GM12878 (cell line): ENCODE results near the gene ATP2A2.

Experiments
- CEBPZ ChIP-seq: fragments of 150-350 bp; IDR thresholded peaks from 2 replicates; pipeline ENCODE4 v1.6.1; 2016; ENCODE audit warnings: low read depth, low read length
- CREB1 ChIP-seq: IDR thresholded peaks from 2 replicates; pipeline ENCODE4 v1.6.1; 2012; ENCODE audit warnings: low read depth, mild to moderate bottlenecking, inconsistent platforms
- CTCF ChIP-seq, 3 experiments: IDR thresholded peaks in 2 of 3; conservative IDR thresholded peaks in 1 of 3; 2 replicates each; pipeline ENCODE4 v1.5.1; 2011; ENCODE audit warnings: low read depth in 3 of 3, low read length in 3 of 3, mild to moderate bottlenecking in 3 of 3, control low read depth in 2 of 3, moderate library complexity in 2 of 3, inconsistent platforms in 1 of 3, mixed read lengths in 1 of 3; ENCODE audit not compliant: control insufficient read depth in 2 of 3, insufficient read depth in 1 of 3; ENCODE audit errors: extremely low read depth in 1 of 3
- E2F8 ChIP-seq: fragments of 450-650 bp; IDR thresholded peaks from 2 replicates; pipeline ENCODE4 v1.6.1; 2018; ENCODE audit warnings: mild to moderate bottlenecking, low read depth, moderate library complexity; ENCODE audit not compliant: partially characterized antibody
- POLR2A ChIP-seq: IDR thresholded peaks from 2 replicates; pipeline ENCODE4 v1.6.1; 2011; ENCODE audit warnings: low read depth, mild to moderate bottlenecking, low read length
- POLR2AphosphoS2 ChIP-seq: IDR thresholded peaks from 2 replicates; pipeline ENCODE4 v1.6.1; 2011; ENCODE audit warnings: low read depth, mild to moderate bottlenecking, low read length, improper control_type of control experiment, moderate library complexity
- SP1 ChIP-seq: IDR thresholded peaks from one replicate; pipeline ENCODE4 v1.6.1; 2011; ENCODE audit warnings: low read depth, low read length
- STAT1 ChIP-seq: fragments of 450-650 bp; conservative IDR thresholded peaks from 2 replicates; pipeline ENCODE4 v1.6.1; 2014; ENCODE audit warnings: antibody characterized with exemption, mild to moderate bottlenecking

- TF ChIP-seq CEBPZ (no peak), CTCF (IDR thresholded peaks at IDR 0.05 in 2 of 3, conservative IDR thresholded peaks at IDR 0.05 in 1 of 3; ENCODE audit: control insufficient read depth in 2 of 3, extremely low read depth in 1 of 3, insufficient read depth in 1 of 3, low read depth in 3 of 3, low read length in 3 of 3) (no peak), SP1 (no peak), E2F8 (no peak), POLR2AphosphoS2 (no peak), STAT1 (no peak), CREB1 (no peak), POLR2A (no peak)
Observed at GRCh38 chr12:110317911-110318310, 36.9 kb downstream of the ATP2A2 start.
